GM20000 (cell line): ENCODE measurements around the gene GRIK4.

Source experiments
- DNase-seq: peaks from one replicate; pipeline ENCODE4 v3.0.0; 2012; ENCODE audit warnings: low spot score
- TF ChIP-seq, protein P1 (sequence below): IDR thresholded peaks from 2 replicates; pipeline ENCODE4 v1.5.1; 2012; ENCODE audit warnings: mild to moderate bottlenecking, control low read depth; ENCODE audit errors: extremely low read depth, missing control alignments

The GRIK4 gene

DNA sequence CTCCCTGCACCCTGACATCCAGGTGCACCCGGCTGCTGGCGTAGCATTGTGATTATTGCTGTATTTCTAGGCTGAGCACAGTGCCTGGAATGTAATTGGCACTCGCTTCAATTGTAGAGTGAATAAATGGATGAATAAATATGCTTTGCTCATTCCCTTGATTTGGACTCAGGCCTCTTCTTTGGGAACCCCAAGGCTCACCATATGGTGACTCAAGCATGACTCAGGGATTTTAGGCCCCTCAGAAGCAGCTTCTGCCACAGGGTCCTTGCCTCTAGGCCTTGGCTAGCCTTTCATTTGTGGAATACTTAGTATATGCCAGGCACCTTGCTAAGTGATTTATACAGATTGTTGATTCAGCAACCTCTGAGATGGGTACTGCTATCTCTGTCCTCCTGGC, 78.9 kb downstream of the GRIK4 start:
- TF ChIP-seq, protein P1, sequence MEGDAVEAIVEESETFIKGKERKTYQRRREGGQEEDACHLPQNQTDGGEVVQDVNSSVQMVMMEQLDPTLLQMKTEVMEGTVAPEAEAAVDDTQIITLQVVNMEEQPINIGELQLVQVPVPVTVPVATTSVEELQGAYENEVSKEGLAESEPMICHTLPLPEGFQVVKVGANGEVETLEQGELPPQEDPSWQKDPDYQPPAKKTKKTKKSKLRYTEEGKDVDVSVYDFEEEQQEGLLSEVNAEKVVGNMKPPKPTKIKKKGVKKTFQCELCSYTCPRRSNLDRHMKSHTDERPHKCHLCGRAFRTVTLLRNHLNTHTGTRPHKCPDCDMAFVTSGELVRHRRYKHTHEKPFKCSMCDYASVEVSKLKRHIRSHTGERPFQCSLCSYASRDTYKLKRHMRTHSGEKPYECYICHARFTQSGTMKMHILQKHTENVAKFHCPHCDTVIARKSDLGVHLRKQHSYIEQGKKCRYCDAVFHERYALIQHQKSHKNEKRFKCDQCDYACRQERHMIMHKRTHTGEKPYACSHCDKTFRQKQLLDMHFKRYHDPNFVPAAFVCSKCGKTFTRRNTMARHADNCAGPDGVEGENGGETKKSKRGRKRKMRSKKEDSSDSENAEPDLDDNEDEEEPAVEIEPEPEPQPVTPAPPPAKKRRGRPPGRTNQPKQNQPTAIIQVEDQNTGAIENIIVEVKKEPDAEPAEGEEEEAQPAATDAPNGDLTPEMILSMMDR, result no peak
- DNase-seq, result no peak

DNA sequence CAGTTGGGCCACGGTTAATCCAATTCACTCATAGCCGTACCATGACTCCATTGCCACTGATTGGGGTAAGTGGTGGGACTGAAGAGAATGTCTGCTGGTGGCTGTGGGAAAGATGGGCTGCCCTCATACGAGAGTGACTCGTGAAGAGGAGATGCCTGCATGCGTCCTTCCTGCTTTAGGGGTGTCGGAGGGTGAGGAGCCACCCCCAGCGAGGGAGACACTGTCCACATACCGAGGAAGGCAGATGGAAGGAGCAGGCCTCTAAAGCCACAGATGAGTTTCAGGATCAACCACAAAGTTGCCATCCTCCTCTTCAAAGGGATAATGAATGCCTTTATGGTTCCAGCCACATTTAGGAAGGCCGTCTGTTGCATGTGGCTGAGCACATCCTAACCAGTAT, 83.2 kb downstream of the GRIK4 start:
- no peak for DNase-seq
- TF ChIP-seq, protein P1, result no peak

DNA sequence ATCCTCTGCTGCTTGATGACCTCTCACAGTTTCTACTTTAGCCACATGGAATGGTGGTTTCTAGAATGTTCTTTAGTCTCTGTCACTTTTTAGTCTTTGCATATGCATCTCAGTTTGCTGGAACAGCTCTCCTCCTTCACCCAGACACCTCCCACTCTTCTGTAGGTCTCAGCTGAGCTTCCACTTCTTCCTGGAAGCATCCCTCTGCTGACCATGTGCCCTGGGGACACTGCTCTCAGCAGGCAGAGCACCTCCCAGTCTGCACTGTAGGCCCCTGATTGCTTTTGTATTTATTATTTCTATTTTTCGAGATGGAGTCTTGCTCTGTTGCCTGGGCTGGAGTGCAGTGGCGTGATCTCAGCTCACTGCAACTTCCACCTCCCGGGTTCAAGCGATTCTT, 84.0 kb downstream of the GRIK4 start:
- DNase-seq, result no peak
- TF ChIP-seq, protein P1, result no peak

DNA sequence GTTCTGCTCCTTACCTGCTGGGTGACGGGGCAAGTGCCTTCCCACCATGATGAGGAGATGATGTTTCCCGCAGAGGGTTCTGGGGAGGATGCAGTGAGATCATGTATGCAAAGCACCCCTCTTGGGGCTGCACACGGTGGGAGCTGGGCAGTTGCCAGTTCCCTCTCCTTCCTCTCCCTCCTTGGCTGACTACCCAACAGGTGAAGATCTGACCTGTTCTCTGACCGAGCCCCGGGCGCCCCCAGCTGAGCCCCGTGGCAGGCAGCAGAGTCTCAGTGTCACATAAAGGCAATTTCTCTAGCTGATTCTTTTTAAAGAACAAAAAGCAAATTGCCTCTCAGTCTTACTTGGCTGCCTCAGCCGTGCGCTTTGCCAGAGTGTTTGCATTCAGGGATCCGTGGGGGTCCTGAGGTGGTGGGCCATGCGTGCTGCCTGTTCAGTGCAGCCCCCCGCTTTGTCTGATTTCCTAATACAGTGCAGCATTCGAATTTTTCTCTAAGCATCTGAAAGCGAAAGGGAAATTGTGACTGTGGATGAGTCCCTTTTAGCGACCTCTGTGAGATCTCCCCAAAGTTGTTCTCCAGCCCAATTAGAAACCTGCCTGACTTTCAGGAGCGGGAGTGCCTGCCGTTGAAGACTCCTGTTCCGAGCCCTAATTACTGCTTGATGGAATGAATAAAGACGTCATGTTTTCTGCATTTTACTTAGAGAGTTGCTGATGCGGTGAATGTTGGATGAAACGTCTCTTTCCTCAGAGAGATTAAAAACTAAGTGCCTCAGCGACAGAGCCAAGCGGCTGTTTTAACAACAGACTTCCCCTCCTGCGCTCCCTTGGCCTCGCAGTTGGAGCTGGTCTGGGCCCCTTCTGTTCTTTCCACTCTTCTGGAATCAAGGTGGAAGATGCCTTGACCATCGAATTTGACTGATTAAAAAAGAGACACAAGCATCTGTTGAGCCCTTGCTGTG, 86.0 kb downstream of the GRIK4 start:
- TF ChIP-seq, protein P1, result no peak
- DNase-seq, result no peak

DNA sequence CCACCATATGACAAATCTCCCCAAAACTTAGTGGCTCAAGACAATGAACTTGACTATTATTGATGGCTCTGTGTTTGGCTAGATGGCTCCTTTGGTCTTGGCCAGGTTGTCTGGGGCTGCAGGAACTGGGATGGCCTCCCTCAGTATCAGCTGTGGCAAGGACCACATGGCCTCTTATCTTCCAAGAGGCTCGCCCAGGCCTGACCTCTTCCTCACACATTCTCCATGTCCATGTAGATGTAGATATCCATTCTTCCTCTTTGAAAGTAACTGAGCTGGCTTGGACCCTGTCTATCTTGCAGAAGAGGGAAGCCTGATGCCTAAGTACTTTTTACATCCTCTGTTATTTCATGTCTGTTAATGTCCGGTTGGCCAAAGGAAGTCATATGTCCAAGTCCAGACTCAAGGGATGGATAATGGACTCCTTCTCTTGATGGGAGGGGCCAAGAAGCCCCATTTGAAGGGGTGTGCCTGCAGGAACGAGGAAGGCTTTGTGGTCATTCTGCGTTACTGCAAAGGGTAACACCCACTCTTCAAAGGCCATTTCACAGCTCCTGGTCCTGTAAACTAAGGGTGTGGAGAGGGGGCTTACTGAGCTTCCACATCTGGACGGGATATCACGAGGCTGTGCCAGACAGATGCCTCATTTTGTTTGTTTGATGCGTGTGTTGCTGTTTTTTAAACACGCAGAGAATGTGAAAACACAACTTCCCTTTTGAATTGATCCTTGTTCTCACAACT, 87.1 kb downstream of the GRIK4 start:
- TF ChIP-seq, protein P1, result no peak
- DNase-seq, result no peak

DNA sequence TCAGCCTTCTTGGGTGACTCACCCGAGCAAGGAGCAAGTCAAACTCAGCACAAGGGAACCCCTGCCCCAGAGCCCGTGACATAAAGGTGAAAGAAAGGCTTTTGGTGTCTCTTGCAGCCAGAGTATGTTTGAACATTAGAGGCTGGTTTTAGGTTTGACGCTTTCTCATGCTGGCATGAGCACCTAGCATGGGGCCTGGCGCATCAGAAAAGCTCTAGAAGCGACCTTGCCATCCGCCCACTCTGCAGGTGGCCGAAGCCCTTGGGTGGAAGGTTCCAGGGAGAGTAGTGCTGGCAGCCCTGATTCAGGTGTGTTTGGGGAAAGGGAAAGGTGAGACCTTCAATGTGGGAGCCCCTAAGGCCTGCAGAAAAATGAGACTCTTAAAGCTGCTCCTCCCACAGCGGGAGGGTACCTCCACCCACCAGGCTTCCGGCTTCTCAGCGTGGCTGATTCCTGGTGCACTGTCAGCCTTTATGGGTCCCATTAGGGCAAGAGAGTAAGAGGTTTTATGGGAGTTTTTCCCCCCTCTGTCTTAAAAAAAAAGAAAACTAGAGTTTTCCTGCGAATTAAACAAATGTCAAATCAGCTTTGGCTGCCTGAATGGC, 88.4 kb downstream of the GRIK4 start:
- TF ChIP-seq, protein P1, result no peak
- no peak for DNase-seq

DNA sequence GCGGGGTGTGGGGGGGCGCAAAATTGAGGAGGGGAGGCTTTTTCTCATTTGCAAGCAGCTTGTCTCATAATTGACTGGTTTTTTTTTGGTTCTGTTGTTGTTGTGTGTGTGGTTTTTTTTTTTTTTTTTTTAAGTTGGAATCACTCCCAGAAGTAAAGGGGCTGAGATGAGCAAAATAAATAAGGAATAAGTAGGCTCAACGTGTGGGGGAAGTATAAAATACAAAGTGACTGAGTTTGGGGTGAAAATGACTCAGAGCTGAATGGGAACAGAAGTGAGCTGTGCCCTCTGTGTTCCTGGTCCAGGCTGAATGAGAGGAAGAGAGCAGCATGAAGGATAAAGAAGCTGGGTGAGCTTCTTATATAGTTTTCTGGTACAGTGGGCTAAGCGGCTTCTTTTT, 90.0 kb downstream of the GRIK4 start:
- TF ChIP-seq, protein P1, result no peak
- no peak for DNase-seq
